SK-N-SH treated with all-trans-retinoic acid at 6 μM for 48 hours (cell line): ENCODE data around the gene ATP5PD.

Source experiments
- ARNTL ChIP-seq: fragments of 450-650 bp; formaldehyde crosslinking; IDR thresholded peaks from 2 replicates; pipeline ENCODE4 v1.5.0; 2020; ENCODE audit warnings: low read depth, mild to moderate bottlenecking, moderate library complexity, borderline replicate concordance
- RARB ChIP-seq: fragments of 250-450 bp; sonication (Bioruptor Pico); IDR thresholded peaks from 2 replicates; pipeline ENCODE4 v1.8.0; 2021; ENCODE audit warnings: mild to moderate bottlenecking, moderate library complexity
- ZC3H10 ChIP-seq: fragments of 250-450 bp; sonication (Bioruptor Pico); IDR thresholded peaks from 2 replicates; pipeline ENCODE4 v1.5.1; 2021; ENCODE audit warnings: mild to moderate bottlenecking, moderate library complexity
- ZNF8 ChIP-seq: fragments of 450-650 bp; formaldehyde crosslinking; IDR thresholded peaks from 2 replicates; pipeline ENCODE4 v1.5.0; 2020; ENCODE audit warnings: mild to moderate bottlenecking, moderate library complexity
- TF ChIP-seq, protein P1 (sequence below): fragments of 250-450 bp; sonication (Bioruptor Pico); IDR thresholded peaks from 2 replicates; pipeline ENCODE4 v1.8.0; 2020; ENCODE audit warnings: mild to moderate bottlenecking, moderate library complexity, borderline replicate concordance

DNA sequence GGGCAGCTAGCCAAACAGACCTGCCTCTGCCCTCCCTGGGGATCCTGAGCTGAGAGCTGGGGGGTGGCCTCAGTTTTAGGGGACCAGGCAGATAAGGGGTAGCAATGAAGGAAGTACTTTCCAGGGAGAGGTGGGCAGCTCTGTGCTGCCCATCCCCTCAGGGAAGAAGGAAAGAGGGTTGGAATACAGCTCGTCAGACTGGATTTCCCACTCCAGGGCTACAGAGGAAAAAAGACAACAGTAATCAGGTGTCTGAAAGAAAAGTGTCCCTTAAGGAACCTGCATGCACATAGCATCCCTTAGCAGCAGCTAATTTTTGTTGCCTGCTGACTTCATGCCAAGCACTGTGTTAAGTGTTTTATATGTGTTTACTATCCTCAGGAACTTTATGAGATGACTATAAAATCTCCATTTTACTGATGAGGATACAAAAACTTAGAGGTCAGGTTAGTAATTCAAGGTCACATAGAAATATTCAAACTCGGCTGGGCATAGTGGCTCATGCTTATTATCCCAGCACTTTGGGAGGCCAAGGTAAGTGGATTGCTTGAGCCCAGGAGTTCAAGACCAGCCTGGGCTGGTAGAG lies 37.5 kb downstream of the ATP5PD start:
- TF ChIP-seq ARNTL (no peak), ZNF8 (CRISPR knock-in tag) (no peak), ZC3H10 (CRISPR knock-in tag) (no peak), RARB (CRISPR knock-in tag) (no peak)
- TF ChIP-seq, protein P1, sequence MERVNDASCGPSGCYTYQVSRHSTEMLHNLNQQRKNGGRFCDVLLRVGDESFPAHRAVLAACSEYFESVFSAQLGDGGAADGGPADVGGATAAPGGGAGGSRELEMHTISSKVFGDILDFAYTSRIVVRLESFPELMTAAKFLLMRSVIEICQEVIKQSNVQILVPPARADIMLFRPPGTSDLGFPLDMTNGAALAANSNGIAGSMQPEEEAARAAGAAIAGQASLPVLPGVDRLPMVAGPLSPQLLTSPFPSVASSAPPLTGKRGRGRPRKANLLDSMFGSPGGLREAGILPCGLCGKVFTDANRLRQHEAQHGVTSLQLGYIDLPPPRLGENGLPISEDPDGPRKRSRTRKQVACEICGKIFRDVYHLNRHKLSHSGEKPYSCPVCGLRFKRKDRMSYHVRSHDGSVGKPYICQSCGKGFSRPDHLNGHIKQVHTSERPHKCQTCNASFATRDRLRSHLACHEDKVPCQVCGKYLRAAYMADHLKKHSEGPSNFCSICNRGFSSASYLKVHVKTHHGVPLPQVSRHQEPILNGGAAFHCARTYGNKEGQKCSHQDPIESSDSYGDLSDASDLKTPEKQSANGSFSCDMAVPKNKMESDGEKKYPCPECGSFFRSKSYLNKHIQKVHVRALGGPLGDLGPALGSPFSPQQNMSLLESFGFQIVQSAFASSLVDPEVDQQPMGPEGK (CRISPR knock-in tag), result no peak
